ENCODE data around the gene SNAI1.

Gene SNAI1

GRCh38 chr20:50036703-50037102, 53.9 kb downstream of the SNAI1 start:
- no peak overlapping the region for H3K4me3 ChIP-seq (ENCODE audit: low read length)
- no peaks in the 10 kb centered on the region for H3K9me3 ChIP-seq (ENCODE audit: control insufficient read depth, low read depth, low read length)
- no peaks in the 10 kb centered on the region for H3K27me3 ChIP-seq (ENCODE audit: control insufficient read depth, insufficient read depth, low read length)
- no peaks in the 10 kb centered on the region for H3K36me3 ChIP-seq (ENCODE audit: control insufficient read depth, low read depth, low read length)
- no peaks in the 10 kb centered on the region for H3K4me1 ChIP-seq (ENCODE audit: control insufficient read depth, low read depth, low read length)
- H3K9ac ChIP-seq (ENCODE audit: low read length) = no peak overlapping the region
- no peak overlapping the region for H3K27ac ChIP-seq (ENCODE audit: low read length)

GRCh38 chr20:50037123-50037522, 54.3 kb downstream of the SNAI1 start:
- no peaks in the 10 kb centered on the region for H3K9me3 ChIP-seq (ENCODE audit: control insufficient read depth, low read depth, low read length)
- H3K4me1 ChIP-seq (ENCODE audit: control insufficient read depth, low read depth, low read length) = no peaks in the 10 kb centered on the region
- H3K27me3 ChIP-seq (ENCODE audit: control insufficient read depth, insufficient read depth, low read length) = no peaks in the 10 kb centered on the region
- H3K4me3 ChIP-seq (ENCODE audit: low read length) = no peak overlapping the region
- no peak overlapping the region for H3K9ac ChIP-seq (ENCODE audit: low read length)
- H3K36me3 ChIP-seq (ENCODE audit: control insufficient read depth, low read depth, low read length) = no peaks in the 10 kb centered on the region
- no peak overlapping the region for H3K27ac ChIP-seq (ENCODE audit: low read length)

GRCh38 chr20:50037575-50037974, 54.8 kb downstream of the SNAI1 start:
- Histone ChIP-seq H3K9ac (ENCODE audit: low read length) (no peak overlapping the region), H3K36me3 (ENCODE audit: control insufficient read depth, low read depth, low read length) (no peaks in the 10 kb centered on the region), H3K4me1 (ENCODE audit: control insufficient read depth, low read depth, low read length) (no peaks in the 10 kb centered on the region), H3K27me3 (ENCODE audit: control insufficient read depth, insufficient read depth, low read length) (no peaks in the 10 kb centered on the region), H3K4me3 (ENCODE audit: low read length) (no peak overlapping the region), H3K9me3 (ENCODE audit: control insufficient read depth, low read depth, low read length) (no peaks in the 10 kb centered on the region), H3K27ac (ENCODE audit: low read length) (no peak overlapping the region)

- no peaks in the 10 kb centered on the region for H3K4me1 ChIP-seq (ENCODE audit: control insufficient read depth, low read depth, low read length)
- no peak overlapping the region for H3K9ac ChIP-seq (ENCODE audit: low read length)
- no peaks in the 10 kb centered on the region for H3K9me3 ChIP-seq (ENCODE audit: control insufficient read depth, low read depth, low read length)
- no peak overlapping the region for H3K27ac ChIP-seq (ENCODE audit: low read length)
- no peak overlapping the region for H3K4me3 ChIP-seq (ENCODE audit: low read length)
- H3K36me3 ChIP-seq (ENCODE audit: control insufficient read depth, low read depth, low read length) = no peaks in the 10 kb centered on the region
- no peaks in the 10 kb centered on the region for H3K27me3 ChIP-seq (ENCODE audit: control insufficient read depth, insufficient read depth, low read length)
Measured at GRCh38 chr20:50038169-50038568, 55.4 kb downstream of the SNAI1 start.
